ENCODE data around the gene WIZ.

GRCh38 chr19:15436012-15436825 lies 13.5 kb downstream of the WIZ start:
- TF ChIP-seq, protein P1, sequence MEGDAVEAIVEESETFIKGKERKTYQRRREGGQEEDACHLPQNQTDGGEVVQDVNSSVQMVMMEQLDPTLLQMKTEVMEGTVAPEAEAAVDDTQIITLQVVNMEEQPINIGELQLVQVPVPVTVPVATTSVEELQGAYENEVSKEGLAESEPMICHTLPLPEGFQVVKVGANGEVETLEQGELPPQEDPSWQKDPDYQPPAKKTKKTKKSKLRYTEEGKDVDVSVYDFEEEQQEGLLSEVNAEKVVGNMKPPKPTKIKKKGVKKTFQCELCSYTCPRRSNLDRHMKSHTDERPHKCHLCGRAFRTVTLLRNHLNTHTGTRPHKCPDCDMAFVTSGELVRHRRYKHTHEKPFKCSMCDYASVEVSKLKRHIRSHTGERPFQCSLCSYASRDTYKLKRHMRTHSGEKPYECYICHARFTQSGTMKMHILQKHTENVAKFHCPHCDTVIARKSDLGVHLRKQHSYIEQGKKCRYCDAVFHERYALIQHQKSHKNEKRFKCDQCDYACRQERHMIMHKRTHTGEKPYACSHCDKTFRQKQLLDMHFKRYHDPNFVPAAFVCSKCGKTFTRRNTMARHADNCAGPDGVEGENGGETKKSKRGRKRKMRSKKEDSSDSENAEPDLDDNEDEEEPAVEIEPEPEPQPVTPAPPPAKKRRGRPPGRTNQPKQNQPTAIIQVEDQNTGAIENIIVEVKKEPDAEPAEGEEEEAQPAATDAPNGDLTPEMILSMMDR (optimal IDR thresholded peaks at IDR 0.05 in 1 of 3, IDR thresholded peaks at IDR 0.05 in 1 of 3, conservative IDR thresholded peaks at IDR 0.05 in 1 of 3; ENCODE audit: extremely low read depth in 1 of 3, insufficient read depth in 2 of 3, low read length in 3 of 3), result no peak
- TF ChIP-seq EZH2 (IDR thresholded peaks at IDR 0.05; ENCODE audit: low read length), result no peak
